GM21381 (cell line): Measurements from ENCODE around the gene CBLN3.

ENCODE experiments used
- ATAC-seq: cut with Tn5 transposase; IDR thresholded peaks from one replicate; pipeline ENCODE4 v1.9.1; 2021; ENCODE audit warnings: mild to moderate bottlenecking, moderate library complexity; ENCODE audit not compliant: unreplicated experiment

CBLN3 gene

GRCh38 chr14:24426912-24427536, 2.4 kb downstream of the CBLN3 start:
- no peak for ATAC-seq

GRCh38 chr14:24426150-24426911, 3.1 kb downstream of the CBLN3 start:
- ATAC-seq = no peak

GRCh38 chr14:24425704-24426103, 3.8 kb downstream of the CBLN3 start:
- ATAC-seq = no peak

GRCh38 chr14:24422694-24423601, 6.5 kb downstream of the CBLN3 start:
- no peak for ATAC-seq

GRCh38 chr14:24422261-24422660, 7.2 kb downstream of the CBLN3 start:
- ATAC-seq = no peak

GRCh38 chr14:24418492-24418873, 11.0 kb downstream of the CBLN3 start:
- no peak for ATAC-seq

GRCh38 chr14:24417832-24418491, 11.5 kb downstream of the CBLN3 start:
- no peak for ATAC-seq

- no peak for ATAC-seq
Measured at GRCh38 chr14:24416932-24417619, 12.4 kb downstream of the CBLN3 start.

GRCh38 chr14:24416254-24416931, 13.1 kb downstream of the CBLN3 start:
- ATAC-seq = no peak

- no peak for ATAC-seq
Measured at GRCh38 chr14:24415421-24416253, 13.8 kb downstream of the CBLN3 start.

- no peak for ATAC-seq
Measured at GRCh38 chr14:24414732-24415420, 14.6 kb downstream of the CBLN3 start.

- no peak for ATAC-seq
Measured at GRCh38 chr14:24414077-24414476, 15.4 kb downstream of the CBLN3 start.

GRCh38 chr14:24411443-24412389, 17.8 kb downstream of the CBLN3 start:
- ATAC-seq = no peak

GRCh38 chr14:24409956-24410355, 19.5 kb downstream of the CBLN3 start:
- ATAC-seq = no peak

GRCh38 chr14:24409192-24409591, 20.3 kb downstream of the CBLN3 start:
- no peak for ATAC-seq

GRCh38 chr14:24408764-24409163, 20.7 kb downstream of the CBLN3 start:
- no peak for ATAC-seq

- no peak for ATAC-seq
Measured at GRCh38 chr14:24407608-24408325, 21.7 kb downstream of the CBLN3 start.
